ENCODE data around the gene CIRBP. TPM values are rescaled to one million over a fixed set of nuclear protein-coding genes. Genes with fewer than 3 reads are reported as not detected.

Gene CIRBP
- total and polyA plus RNA-seq, 2 of the 13 experiments (the other 11 are each of a cell fraction or from before 2014, with no cell fraction given), result 133 to 140 TPM

- TF ChIP-seq ZNF629 (CRISPR knock-in tag; conservative IDR thresholded peaks at IDR 0.05), result no peak
- TF ChIP-seq HCFC1 (IDR thresholded peaks at IDR 0.05; ENCODE audit: low read depth, low read length), result no peak
- TF ChIP-seq SMC3 (IDR thresholded peaks at IDR 0.05; ENCODE audit: low read length), result no peak
- TF ChIP-seq HDAC6 (IDR thresholded peaks at IDR 0.05; ENCODE audit: low read depth, low read length), result no peak
- TF ChIP-seq THRA (CRISPR knock-in tag; IDR thresholded peaks at IDR 0.05; ENCODE audit: borderline replicate concordance), result peak; percentile 30; the same call in 1 of the 2 replicates
- TF ChIP-seq ZBTB37 (CRISPR knock-in tag; IDR thresholded peaks at IDR 0.05), result no peak
- TF ChIP-seq MED8 (CRISPR knock-in tag; IDR thresholded peaks at IDR 0.05; ENCODE audit: insufficient replicate concordance), result no peak
- no peak for TF ChIP-seq ZNF530 (CRISPR knock-in tag; IDR thresholded peaks at IDR 0.05; ENCODE audit: low read depth)
- TF ChIP-seq ZNF788 (CRISPR knock-in tag; IDR thresholded peaks at IDR 0.05; ENCODE audit: borderline replicate concordance), result no peak
- no peak for TF ChIP-seq CHD2 (IDR thresholded peaks at IDR 0.05; ENCODE audit: low read depth, low read length)
- peak; percentile 43; the same call in 1 of the 2 replicates for TF ChIP-seq ZNF574 (CRISPR knock-in tag; IDR thresholded peaks at IDR 0.05)
- TF ChIP-seq ZFP91 (CRISPR knock-in tag; IDR thresholded peaks at IDR 0.05; ENCODE audit: borderline replicate concordance), result no peak
- TF ChIP-seq ZNF710 (CRISPR knock-in tag; IDR thresholded peaks at IDR 0.05; ENCODE audit: borderline replicate concordance), result no peak; the same call in 1 of the 2 replicates
- TF ChIP-seq ZNF343 (CRISPR knock-in tag; IDR thresholded peaks at IDR 0.05), result no peak; the same call in 1 of the 2 replicates
- no peak for TF ChIP-seq MTA3 (CRISPR knock-in tag; IDR thresholded peaks at IDR 0.05)
- no peak for TF ChIP-seq FOXM1 (CRISPR knock-in tag; IDR thresholded peaks at IDR 0.05)
- no peak for TF ChIP-seq ZNF207 (IDR thresholded peaks at IDR 0.05; ENCODE audit: borderline replicate concordance)
- no peak for TF ChIP-seq ZEB1 (IDR thresholded peaks at IDR 0.05; ENCODE audit: insufficient replicate concordance, low read depth)
- no peak for TF ChIP-seq ZNF773 (CRISPR knock-in tag; IDR thresholded peaks at IDR 0.05; ENCODE audit: borderline replicate concordance)
- no peak for TF ChIP-seq KDM4B (CRISPR knock-in tag; IDR thresholded peaks at IDR 0.05)
- TF ChIP-seq ZNF432 (CRISPR knock-in tag; IDR thresholded peaks at IDR 0.05; ENCODE audit: borderline replicate concordance), result no peak
Measured at GRCh38 chr19:1284293-1284978, 15.3 kb downstream of the CIRBP start (continued).

Measured in HepG2 (cell line).